ENCODE results near the gene MUSTN1.

The MUSTN1 gene

DNA sequence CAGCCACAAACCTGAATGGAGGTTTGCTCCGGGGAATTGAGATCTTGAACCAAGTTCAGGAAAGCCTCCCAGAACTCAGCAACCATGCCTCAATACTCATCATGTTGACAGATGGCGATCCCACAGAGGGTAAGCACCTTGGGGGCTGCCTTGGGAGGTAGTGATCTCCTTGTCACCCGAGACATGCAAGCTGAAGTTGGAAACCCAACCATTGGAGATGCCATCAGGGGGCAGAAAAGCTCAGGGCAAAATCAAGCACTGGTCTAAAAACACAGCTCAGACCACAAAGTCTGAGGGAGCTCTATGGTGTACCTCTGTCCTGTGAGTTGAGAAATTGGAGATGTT is 51.6 kb downstream of the MUSTN1 start:
- DNase-seq = no peak
